WERI-Rb-1 (cell line): ENCODE data around the gene EME1.

Source experiments
- DNase-seq: peaks from one replicate; pipeline ENCODE4 v3.0.0-alpha.2; 2020
- H3K27ac ChIP-seq: fragments of 250-450 bp; sonication (Bioruptor Pico); 2 replicates; pipeline ENCODE4 v1.5.1; 2020; ENCODE audit warnings: mild to moderate bottlenecking, moderate library complexity
- H3K27me3 ChIP-seq: fragments of 250-450 bp; sonication (Bioruptor Pico); 2 replicates; pipeline ENCODE4 v1.5.1; 2021; ENCODE audit warnings: mild to moderate bottlenecking, low read depth, moderate library complexity; ENCODE audit not compliant: insufficient read depth, severe bottlenecking
- H3K36me3 ChIP-seq: fragments of 250-450 bp; sonication (Bioruptor Pico); 2 replicates; pipeline ENCODE4 v1.5.1; 2020; ENCODE audit warnings: mild to moderate bottlenecking, moderate library complexity
- H3K4me3 ChIP-seq: 2 replicates; pipeline ENCODE4 v1.5.1; 2011; ENCODE audit warnings: low read depth, mild to moderate bottlenecking, control low read depth, low read length
- H3K9me3 ChIP-seq: fragments of 250-450 bp; sonication (Bioruptor Pico); 2 replicates; pipeline ENCODE4 v1.5.1; 2021; ENCODE audit warnings: mild to moderate bottlenecking, moderate library complexity; ENCODE audit not compliant: severe bottlenecking
- TF ChIP-seq, protein P1 (sequence below): IDR thresholded peaks from 2 replicates; pipeline ENCODE4 v1.5.1; 2011; ENCODE audit warnings: low read depth, mild to moderate bottlenecking, control low read depth, inconsistent platforms, low read length

The EME1 gene

DNA sequence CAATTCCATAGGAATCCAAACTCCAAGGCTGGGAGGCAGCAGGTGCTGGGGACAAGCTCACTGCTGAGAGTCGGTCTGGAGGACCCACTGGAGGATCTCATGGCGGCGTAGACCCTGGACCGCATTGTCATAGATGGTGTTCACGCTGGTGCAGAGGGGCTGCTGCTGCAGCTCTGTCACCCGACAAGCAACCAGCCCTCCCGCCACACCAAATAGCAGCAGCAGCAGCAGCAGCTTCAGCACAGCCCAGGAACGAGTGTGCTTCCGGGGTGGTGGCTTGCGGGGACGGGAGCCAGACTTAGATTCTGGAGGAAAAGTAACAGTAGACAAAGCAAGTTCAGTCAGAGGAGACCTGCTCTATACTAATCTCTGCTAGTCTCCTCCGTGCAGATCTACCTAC lies 9.9 kb downstream of the EME1 start:
- Histone ChIP-seq H3K27me3 (no peaks in the 10 kb centered on the region), H3K27ac (no peak overlapping the region), H3K4me3 (no peak overlapping the region), H3K36me3 (peaks cover 92% of the 10 kb centered on the region), H3K9me3 (no peaks in the 10 kb centered on the region)
- TF ChIP-seq, protein P1, sequence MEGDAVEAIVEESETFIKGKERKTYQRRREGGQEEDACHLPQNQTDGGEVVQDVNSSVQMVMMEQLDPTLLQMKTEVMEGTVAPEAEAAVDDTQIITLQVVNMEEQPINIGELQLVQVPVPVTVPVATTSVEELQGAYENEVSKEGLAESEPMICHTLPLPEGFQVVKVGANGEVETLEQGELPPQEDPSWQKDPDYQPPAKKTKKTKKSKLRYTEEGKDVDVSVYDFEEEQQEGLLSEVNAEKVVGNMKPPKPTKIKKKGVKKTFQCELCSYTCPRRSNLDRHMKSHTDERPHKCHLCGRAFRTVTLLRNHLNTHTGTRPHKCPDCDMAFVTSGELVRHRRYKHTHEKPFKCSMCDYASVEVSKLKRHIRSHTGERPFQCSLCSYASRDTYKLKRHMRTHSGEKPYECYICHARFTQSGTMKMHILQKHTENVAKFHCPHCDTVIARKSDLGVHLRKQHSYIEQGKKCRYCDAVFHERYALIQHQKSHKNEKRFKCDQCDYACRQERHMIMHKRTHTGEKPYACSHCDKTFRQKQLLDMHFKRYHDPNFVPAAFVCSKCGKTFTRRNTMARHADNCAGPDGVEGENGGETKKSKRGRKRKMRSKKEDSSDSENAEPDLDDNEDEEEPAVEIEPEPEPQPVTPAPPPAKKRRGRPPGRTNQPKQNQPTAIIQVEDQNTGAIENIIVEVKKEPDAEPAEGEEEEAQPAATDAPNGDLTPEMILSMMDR = no peak
- DNase-seq = no peak

DNA sequence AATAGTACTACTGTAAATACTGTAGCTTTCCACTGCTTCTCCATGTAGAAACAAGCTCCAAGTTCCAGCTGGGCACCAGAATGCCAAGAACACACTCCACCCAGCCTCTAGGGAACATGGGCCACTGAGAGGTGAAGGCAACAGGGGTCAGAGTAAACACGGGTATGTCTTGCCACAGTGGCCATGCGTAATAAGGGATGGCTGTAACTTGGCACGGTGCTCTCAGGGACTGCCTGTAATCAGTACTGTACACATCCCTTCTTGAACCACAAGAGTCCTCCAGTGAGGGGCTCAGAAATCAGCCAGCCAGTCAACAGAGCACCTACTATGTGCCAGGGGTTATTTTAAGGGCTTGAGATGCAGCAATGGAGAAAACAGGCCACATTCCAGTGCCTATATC lies 13.5 kb downstream of the EME1 start:
- no peak for DNase-seq
- H3K27ac ChIP-seq = no peak overlapping the region
- no peak overlapping the region for H3K4me3 ChIP-seq
- H3K36me3 ChIP-seq = peaks cover 92% of the 10 kb centered on the region
- H3K27me3 ChIP-seq = no peaks in the 10 kb centered on the region
- H3K9me3 ChIP-seq = no peaks in the 10 kb centered on the region
- TF ChIP-seq, protein P1 = no peak

DNA sequence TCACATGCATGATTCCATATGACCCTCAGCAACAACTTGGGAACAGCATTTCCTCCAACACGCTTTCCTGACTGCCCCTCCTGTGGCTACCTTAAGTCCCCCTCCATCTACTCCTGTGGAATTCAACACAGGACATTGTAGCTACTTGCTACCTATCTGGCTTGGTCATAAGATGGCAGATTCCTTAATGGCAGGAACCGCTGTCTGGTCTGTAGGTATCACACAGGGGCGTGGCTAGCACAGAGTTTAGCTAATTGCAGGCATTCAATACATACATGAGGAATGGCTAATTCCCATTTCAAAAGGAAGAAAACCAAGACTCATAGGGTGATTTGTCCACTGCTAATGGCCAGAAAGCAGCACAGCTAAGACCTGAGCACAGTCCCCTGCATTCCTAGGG lies 15.7 kb downstream of the EME1 start:
- no peak for DNase-seq
- peaks cover 96% of the 10 kb centered on the region for H3K36me3 ChIP-seq
- TF ChIP-seq, protein P1 = no peak
- H3K27me3 ChIP-seq = no peaks in the 10 kb centered on the region
- H3K9me3 ChIP-seq = no peaks in the 10 kb centered on the region
- H3K4me3 ChIP-seq = no peak overlapping the region
- no peak overlapping the region for H3K27ac ChIP-seq

DNA sequence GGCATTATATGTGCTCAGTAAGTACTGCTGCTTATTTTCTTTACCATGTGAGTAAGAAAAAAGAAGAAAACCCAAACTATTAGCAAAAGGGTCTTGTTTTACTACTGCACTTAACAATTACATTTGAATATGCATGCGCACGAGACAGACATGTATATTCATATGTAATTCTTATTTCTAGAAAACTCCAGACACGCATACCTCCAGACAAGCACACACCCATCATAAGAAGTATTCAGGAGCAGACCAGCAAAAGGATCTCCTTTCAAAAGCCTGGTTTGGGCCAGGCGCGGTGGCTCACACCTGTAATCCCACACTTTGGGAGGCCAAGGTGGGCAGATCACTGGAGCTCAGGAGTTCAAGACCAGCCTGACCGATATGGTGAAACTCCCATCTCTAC lies 16.5 kb downstream of the EME1 start:
- H3K4me3 ChIP-seq = no peak overlapping the region
- H3K36me3 ChIP-seq = peaks cover 96% of the 10 kb centered on the region
- TF ChIP-seq, protein P1 = no peak

DNA sequence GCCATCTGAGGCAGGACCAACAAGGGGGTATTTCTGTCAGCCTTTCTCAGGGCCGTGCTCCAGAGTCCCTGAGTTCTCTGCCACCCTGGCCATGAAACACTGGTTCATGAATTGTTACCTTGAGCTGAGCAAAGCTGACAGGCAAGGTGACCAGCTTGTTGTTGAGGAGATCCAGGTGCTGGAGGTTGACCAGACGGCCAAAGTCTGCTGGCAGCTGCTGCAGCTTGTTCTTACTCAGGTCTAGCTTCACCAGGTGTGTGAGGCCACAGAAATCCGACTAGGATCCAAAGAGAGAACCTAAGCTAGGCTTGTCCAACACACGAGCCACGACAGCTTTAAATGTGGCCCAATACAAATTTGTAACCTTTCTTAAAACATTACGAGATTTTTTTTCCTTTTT lies 19.6 kb downstream of the EME1 start:
- TF ChIP-seq, protein P1 = no peak
- Histone ChIP-seq H3K27me3 (no peaks in the 10 kb centered on the region), H3K27ac (no peak overlapping the region), H3K4me3 (no peak overlapping the region), H3K36me3 (peaks cover 80% of the 10 kb centered on the region), H3K9me3 (no peaks in the 10 kb centered on the region)
- DNase-seq = no peak

More for the DNA sequence above, 16.5 kb downstream of the EME1 start:
- no peaks in the 10 kb centered on the region for H3K9me3 ChIP-seq
- no peak overlapping the region for H3K27ac ChIP-seq
- H3K27me3 ChIP-seq = no peaks in the 10 kb centered on the region
- DNase-seq = no peak

DNA sequence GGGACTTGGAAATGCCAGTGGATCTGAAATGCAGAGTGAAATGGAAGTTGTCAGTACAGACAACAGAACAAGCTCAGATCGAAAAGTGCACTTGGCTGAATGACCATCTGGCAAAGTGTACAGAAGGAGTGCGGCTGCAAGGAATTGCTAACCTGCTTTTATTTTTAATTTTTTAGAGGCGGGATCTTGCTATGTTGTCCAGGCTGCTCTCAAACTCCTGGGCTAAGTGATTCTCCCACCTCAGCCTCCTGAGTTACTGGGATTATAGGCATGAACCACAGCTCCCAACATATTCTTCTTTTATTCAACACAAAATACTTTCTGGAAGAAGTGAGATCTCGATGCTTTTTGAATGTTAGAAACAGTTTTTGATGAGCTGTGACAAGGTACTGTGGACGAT lies 20.7 kb downstream of the EME1 start:
- Histone ChIP-seq H3K27me3 (no peaks in the 10 kb centered on the region), H3K9me3 (no peaks in the 10 kb centered on the region), H3K4me3 (no peak overlapping the region), H3K27ac (no peak overlapping the region), H3K36me3 (peaks cover 69% of the 10 kb centered on the region)
- TF ChIP-seq, protein P1 = no peak
- no peak for DNase-seq
